Liver (tissue), 3 donors: Measurements from ENCODE around the gene METTL14.

Experiments
- CTCF ChIP-seq: fragments of 150-350 bp; IDR thresholded peaks from 2 replicates; pipeline ENCODE4 v1.5.1; 2017; ENCODE audit warnings: improper control_type of control experiment, low read depth, low read length; ENCODE audit not compliant: missing input control
- RAD21 ChIP-seq, 2 donors: IDR thresholded peaks; 2 replicates each; pipeline ENCODE4 v1.6.1; 2016; ENCODE audit warnings: antibody characterized with exemption in 2 of 2, mild to moderate bottlenecking in 2 of 2
- YY1 ChIP-seq: IDR thresholded peaks from 2 replicates; pipeline ENCODE4 v1.6.1; 2016; ENCODE audit warnings: antibody characterized with exemption, mild to moderate bottlenecking
- donor health status: healthy.
- donor health status: healthy.

GRCh38 chr4:118734491-118735205 is 49.5 kb downstream of the METTL14 start:
- TF ChIP-seq CTCF (no peak), RAD21 (IDR thresholded peaks at IDR 0.05) (no peak), YY1 (no peak)
